ENCODE results near the gene ADAM21.
A peak's percentile ranks its signal among the peaks of the same experiment; 100 is the strongest.
"Not testable (repeated sequence)": the region's sequence is repeated elsewhere in the genome, so short reads cannot be mapped to it uniquely, and the experiment has no call there.

The ADAM21 gene

DNA sequence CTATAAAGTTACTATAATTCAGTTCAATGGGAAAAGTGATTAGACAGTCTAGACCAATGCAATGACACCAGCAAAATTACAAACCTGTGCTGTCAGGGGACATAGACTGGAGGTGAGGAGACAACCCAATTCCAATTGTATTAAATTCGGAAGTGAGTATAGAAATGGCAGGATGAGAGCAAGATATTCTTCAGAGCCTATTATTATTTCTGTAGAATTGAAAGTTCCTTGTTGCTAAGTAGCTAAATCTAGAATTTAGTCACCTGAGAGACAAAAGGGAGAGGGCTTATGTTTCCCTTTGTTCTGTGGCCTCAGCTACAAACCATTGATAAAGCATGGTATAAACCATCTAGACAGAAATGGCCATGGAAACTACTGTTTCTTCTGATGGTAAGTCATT lies at the start of gene ADAM21:
TSS of gene ADAM21 (plus strand) at position 301 of the 400 bp plus-strand sequence. CDS start 5,326 bp downstream, outside the sequence.
- no peak for DNase-seq

DNA sequence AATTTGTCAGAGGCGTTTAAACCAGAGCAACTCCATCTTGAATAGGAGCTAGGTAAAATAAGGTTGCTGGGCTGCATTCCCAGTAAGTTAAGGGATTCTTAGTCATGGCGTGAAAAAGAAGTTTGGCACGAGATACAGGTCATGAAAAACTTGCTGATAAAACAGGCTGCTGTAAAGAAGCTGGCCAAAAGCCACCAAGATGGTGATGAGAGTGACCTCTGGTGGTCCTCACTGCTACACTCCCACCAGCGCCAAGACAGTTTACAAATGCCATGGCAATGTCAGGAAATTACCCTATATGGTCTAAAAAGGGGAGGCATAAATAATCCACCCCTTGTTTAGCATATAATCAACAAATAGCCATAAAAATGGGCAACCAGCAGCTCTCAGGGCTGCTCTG lies 48.6 kb upstream of the ADAM21 start:
- not testable (repeated sequence) for DNase-seq

DNA sequence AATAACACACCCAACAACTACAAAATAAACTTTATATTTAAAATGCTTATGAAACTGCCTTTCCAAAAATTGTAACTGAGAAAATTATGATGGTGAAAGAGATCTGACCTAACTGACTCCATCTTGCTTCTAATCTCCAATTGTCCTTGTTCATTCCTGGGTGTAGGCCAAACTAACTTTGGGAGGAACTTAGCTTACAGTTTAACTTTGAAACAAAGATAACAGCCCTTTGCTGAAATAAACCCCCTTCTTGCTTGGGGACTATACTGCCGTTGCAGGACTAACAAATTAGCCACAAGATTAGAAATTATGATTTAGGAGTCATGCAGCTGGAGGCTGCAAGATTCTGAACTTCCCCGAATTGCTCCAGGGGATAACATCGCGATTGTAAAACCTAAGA lies 45.8 kb upstream of the ADAM21 start:
- not testable (repeated sequence) for DNase-seq

DNA sequence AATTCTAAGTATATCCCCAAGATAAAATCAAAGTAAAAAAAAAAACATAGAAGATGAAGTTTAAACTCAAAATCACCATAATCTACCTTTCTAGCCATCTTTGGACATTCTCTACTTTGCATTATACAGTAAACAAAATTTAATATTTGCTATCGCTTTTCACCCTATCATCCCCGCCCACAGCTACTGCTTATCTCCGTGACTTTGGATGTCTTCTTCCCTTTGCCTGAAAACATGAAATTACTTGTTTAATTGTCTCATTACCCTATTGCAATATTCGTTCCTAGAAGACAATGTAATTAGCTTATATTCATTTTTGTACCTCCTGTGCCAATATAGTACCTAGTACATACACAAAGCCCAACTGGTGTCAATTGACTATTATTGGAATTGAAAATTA lies 44.4 kb upstream of the ADAM21 start:
- DNase-seq: no peak

DNA sequence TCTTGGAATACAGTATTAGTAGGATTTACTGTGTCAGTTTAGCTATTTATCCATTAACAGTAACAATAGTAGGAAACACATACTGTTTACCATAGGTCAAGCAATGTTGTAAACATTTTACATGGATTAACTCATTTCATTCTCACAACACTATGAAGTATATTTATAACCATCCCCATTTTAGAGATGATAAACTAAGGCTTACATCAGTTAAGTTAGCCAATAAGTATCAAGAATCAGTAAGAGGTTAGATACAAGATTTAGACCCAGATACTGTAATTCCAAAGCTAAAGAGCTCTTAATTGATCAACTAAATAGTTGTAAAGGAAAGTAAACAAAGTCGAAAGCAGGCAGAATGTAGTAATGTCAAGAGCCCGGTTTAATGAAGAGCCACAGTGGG lies 36.2 kb upstream of the ADAM21 start:
- no peak for DNase-seq

DNA sequence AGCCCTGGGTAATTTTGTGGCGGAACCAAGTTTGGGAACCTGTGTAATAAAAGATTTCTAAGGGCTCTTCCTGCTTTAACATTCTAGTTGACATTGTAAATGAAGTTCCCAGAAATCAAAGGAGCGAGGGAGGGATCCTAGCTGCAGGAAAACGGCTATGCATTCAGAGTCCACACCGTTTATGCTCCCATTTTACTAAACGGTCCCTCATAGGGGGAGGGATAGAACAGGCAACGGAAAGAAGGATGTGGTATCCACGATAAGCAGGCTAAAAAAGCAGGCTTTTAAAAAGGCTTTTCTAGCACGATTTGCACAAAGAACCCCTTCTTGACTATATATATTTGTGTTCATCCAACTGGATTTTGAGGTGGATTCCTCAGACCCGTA lies 35.6 kb upstream of the ADAM21 start:
- no peak for DNase-seq

DNA sequence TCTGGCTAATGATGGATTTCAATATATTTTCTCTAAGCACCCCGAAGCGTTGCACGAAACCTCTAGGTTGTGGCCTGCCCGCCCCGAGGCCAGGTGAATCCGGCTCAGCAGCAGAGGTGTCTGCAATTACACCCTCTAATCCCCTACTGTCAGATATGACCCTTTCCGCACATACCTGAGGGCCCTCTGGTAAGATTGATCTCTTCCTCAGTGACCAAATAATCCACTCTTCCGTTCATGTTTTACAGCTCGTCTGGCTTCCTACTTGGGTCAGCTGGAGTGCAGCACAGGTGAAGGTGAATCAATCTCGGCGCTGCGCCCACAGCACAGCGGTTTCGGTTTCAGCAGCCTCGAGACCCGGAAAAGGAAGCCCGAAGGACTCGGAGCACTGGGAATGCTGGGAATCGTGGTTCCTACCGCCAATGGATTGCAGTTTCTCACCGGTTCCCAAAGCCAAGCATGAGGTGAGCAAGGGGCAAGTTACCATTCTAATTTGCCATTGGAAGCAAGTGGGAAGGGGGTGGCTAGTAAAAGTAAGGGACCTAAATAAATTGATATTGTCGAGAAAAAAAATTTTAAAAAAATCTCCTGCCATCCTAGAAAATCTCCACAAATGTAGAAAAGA lies 35.1 kb upstream of the ADAM21 start, which contains the start of gene SYNJ2BP:
TSS of gene SYNJ2BP (minus strand) at position 366 of the 625 bp plus-strand sequence. CDS start at position 239, 127 bp downstream.
- peak; percentile 53 for DNase-seq

DNA sequence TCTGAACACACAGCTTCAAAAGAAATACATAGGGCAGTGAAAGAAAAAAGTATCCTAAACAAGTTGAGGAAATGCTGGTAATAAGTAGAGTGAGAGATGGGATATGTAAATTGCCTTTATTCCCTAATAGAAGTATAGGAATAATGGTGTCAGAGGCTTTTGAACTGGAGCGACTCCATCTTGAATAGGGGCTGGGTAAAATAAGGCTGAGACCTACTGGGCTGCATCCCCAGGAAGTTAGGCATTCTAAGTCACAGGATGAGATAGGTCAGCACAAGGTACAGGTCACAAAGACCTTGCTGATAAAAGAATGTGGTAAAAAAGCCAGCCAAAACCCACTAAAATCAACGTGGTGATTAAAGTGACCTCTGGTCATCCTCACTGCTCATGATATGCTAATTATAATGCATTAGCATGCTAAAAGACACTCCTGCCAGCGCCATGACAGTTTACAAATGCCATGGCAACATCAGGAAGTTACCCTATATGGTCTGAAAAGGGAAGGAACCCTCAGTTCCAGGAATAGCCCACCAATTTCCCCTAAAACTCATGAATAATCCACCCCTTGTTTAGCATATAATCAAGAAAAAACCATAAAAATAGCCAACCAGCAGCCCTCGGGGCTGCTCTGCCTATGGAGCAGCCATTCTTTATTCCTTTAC lies 32.6 kb upstream of the ADAM21 start:
- DNase-seq: not testable (repeated sequence)

DNA sequence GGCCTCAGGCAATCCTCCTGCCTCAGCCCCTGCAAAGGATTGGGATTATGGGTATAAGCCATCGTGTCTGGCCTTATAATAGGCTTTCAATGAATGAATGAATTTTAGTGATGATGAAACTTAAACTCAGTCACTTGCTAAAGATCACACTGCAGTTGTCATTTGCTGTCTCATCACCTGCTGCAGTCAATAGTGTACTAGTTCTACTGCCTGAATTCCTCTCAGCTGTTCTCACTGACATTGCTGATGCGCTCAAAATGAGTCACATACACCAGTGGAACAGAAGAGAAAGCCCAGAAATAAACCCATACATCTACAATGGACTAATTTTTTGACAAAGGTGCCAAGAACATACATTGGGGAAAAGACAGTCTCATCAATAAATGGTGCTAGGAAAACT lies 29.4 kb upstream of the ADAM21 start:
- DNase-seq: no peak

DNA sequence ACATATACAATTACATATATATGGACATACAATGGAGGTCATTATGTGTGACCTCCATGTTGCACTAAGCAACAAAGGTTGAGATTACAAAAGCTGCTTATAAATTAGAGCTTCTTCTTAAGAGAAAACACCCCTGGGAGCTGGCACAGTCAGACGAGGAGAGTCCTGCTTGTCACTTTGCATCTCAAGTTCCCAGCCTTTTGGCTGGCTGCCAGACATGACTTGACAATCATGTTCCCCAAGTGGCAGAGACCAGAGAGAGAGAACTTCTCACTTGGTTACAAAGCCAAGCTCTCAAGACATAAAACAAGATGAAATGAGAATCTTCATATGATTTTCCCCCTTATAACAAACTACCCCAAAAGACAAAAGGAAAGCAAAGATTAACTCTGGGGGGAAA lies 26.6 kb upstream of the ADAM21 start:
- no peak for DNase-seq

DNA sequence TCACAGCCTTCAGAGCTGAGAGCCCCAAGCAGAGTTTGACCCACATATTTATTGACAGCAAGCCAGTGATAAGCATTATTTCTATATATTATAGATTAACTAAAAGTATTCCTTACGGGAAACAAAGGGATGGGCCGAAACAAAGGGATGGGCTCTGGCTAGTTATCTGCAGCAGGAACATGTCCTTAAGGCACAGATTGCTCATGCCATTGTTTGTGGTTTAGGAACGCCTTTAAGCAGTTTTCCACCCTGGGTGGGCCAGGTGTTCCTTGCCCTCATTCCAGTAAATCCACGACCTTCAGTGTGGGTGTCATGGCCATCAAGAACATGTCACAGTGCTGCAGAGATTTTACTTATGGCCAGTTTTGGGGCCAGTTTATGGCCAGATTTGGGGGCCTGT lies 25.4 kb upstream of the ADAM21 start:
- DNase-seq: not testable (repeated sequence)

DNA sequence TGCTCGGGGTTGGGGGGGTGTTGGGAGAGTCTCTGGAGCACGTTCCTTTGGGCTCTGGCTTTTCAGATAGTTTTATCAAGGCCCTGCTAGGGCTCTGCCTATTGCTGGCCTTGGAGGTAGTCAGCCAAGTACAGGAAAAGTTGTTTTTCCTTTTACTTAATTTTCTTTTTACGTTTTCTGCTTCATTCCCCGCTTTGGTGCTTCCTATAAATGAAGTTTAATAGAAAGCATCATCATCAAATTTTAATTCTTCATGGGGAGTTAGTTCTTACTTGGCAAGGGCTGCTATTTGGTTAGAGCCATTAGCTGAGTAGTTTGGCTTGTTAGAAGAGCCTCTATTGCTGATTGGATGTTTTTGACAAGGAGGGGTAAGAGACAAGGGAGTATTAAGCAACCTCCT lies 15.1 kb upstream of the ADAM21 start:
- no peak for DNase-seq

DNA sequence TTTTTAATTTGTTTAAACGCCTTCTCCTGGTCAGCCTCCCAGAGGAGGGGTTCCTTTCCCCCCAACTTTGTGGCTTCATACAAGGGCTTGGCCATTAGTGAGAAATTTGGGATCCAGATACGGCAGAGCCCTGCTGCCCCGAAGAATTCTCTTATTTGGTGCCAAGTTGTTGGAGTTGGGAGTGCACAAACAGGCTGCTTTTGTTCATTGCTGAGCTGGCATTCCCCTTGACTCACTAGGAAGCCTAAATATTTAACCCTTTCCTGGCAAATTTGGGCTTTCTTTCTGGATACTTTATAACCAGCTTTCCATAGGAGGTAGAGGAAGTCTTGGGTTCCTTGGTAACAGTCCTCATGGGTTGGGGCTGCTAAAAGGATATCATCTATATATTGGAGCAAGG lies 10.3 kb upstream of the ADAM21 start:
- no peak for DNase-seq

DNA sequence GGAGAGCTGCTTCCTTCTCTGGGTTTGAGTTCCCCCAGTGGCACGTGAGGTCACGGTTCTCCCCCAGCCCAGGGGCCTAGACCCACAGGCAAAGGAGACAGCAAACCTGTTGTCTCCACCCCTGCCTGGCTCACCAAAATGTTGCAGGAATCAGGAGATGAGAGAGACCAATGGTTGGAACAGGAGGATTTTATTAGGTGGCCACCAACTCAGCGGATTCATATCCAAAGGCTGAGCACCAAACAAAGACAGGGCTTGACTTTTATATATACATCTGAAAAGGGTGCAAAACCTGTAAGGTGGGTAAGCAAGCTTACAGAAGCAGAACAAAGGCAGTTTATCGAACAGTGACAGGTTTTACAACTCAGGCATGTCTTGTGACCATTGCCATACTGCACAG lies 9.2 kb upstream of the ADAM21 start:
- DNase-seq: no peak

DNA sequence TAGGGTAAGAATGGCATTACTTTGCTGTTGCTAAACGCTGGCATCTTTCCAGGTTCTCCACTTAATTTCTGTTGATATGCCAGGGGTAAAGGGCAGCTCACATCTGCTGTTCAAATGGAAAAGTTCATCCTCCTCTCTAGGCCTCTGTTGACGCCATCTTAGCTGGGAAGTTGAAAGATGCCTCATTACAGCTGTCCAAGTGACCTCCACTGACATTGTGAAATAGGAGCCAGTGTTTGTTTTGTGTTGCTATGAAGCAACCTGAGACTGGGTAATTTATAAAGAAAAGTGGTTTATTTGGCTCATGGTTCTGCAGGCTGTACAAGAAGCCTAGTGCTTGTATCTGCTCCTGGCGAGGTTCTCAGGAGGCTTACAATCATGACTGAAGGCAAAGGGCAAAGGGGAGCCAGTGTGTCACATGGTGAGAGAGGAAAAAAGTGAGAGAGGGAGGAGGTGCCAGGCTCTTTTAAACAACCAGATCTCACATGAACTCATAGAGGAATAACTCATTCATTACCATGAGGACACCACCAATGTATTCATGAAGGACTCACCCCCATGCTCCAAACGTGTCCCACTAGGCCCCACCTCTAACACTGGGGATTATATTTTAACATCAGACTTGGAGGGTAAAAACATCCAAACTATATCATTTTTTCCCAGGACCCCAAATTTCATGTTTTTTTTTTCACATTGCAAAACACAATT lies 3.2 kb upstream of the ADAM21 start:
- DNase-seq: no peak

DNA sequence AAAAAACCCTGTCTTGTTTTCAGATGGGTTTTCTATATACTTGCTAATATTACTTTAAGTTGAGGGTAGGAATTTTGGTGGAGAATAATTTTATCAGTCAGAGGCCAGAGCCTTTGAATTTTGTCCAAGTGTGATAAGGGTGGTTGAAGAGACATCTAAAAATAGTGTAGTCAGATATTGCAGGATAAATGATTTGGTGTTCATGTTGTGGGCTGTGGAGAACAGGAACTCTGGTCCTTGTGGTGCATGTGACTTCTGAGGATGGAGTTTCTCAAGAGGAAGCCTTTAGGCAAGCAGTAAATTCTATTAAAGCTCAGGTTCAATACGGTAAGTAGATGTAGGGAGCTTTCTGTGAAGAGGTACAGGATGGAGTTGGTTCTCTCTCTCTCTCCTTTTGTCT lies 2.8 kb downstream of the ADAM21 start:
- DNase-seq: no peak

DNA sequence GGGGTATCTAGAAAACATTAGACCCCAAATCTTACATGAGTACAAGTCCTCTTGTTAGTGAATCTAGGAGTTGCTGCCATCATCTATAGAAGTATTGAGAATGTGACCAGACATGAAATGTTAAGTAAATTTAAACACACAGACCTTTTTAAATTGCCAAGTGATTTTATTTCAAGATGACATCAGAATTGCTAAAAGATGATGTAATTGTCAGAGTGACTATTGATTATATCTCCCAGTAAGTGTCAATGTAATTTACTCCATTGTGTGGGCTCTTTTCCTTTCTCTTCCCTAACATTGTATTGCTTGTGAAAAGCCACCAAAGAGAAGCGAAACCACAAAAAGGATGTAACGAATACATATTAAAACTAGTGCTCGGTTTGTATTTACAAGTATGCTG lies 16.8 kb downstream of the ADAM21 start:
- no peak for DNase-seq

DNA sequence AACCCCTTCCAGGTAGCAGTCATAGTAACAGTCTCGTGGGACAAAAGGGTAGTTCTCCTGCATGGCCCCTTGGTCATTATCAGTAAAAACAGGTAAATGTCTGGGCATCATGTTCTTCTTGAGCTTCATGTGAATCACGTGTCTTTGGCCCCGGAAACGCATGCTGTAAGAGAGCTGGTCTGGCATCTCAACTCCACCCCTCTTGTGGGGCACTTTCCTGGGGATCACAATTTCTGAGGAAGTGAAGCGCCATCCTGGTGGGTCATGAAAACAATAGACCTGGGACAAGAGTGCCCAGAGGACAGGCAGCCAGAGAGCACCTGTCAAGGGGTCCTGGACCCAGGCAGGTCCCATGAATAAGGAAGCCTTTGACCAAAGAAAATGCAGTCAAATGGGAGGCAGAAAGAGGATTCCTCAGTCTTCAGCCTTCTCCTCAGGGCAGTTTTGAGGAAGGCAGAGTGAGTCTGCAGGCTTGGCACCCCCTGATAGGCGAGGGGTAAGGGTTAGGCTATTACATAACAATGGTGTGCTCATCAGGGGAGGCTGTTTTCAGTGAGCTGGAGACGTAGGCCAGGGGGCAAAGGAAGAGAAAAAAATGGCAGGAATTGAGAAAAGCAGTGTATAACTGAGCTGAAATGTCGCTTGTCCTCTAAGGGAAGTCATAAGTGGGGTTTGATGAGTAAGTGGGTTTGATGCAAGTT lies 19.0 kb downstream of the ADAM21 start:
- not testable (repeated sequence) for DNase-seq

DNA sequence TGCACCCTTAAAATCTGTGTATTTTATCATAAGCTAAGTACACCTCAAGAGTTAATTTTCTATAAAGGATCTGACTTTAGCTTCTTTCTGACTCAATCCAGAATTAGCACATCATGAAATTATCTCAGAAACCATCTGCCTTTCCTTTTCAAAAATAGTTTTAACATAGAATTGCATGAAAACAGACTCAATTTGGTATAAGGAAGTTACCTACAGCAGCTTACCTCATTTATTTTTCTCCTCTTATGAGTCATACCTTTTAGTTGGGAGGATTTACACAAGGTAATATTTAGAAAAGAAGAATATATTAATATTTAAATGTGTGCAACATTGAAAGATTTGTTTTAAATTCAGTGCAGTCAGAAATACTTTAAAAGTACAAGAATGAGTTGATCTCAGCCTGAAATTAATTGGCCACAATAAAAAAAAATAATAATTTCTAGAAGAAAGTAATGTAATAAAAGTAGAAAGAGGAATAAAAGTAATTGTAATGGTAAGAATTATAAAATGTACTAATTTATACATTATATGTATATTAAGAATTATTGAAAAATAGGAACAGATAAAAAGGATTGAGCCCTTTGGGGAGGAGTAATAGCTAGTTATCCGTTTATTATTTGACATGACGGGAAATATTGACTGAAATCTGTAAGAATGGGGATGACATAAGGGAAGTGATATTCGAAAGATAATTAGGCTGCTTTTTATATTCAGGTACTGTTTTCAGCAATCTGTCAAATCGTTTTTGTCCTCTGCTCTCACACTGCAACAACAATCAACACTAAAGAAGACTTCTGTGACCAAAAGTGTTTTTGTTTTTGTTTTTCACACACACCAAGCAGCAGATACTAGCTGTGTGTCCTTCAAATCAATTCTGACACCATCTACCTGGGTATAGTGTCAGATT lies 20.5 kb downstream of the ADAM21 start:
- DNase-seq: no peak

DNA sequence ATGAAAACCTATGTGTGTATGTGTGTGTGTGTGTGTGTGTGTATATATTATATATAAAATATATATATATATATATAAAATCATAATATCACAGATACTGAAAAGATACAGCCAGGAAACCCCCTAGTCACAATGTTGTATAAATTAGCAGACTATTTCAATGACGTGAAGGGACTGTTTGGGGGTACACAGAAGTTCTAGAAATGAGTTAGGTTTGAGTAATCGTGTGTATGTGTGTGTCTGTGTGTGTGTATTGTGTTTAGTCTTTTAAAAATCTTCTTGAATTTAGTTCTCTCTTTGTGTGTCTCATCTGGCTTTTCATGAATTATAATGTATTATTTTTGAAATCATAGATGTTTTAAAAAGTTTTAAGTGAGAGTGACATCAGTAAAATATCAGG lies 21.9 kb downstream of the ADAM21 start:
- no peak for DNase-seq

DNA sequence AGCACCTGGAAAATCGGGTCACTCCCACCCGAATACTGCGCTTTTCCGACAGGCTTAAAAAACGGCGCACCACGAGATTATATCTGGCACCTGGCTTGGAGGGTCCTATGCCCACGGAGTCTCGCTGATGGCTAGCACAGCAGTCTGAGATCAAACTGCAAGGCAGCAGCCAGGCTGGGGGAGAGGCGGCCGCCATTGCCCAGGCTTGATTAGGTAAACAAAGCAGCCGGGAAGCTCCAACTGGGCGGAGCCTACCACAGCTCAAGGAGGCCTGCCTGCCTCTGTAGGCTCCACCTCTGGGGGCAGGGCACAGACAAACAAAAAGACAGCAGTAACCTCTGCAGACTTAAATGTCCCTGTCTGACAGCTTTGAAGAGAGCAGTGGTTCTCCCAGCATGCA lies 23.5 kb downstream of the ADAM21 start:
- not testable (repeated sequence) for DNase-seq

DNA sequence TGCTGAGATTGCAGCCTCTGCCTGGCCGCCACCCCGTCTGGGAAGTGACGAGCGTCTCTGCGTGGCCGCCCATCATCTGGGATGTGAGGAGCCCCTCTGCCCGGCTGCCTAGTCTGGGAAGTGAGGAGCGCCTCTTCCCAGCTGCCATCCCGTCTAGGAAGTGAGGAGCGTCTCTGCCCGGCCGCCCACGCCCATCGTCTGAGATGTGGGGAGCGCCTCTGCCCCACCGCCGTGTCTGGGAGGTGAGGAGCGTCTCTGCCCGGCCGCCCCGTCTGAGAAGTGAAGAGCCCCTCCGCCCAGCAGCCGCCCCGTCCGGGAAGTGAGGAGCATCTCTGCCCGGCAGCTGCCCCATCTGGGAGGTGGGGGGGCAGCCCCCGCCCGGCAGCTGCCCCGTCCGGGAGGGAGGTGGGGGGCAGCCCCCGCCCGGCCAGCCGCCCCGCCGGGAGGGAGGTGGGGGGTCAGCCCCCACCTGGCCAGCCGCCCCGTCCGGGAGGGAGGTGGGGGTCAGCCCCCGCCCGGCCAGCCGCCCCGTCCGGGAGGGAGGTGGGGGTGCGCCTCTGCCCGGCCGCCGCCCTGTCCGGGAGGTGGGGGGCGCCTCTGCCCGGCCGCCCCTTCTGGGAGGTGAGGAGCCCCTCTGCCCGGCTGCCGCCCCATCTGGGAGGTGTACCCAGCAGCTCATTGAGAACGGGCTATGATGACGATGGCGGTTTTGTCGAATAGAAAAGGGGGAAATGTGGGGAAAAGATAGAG lies 25.6 kb downstream of the ADAM21 start:
- DNase-seq: not testable (repeated sequence)

Measured in activated CD4-positive, alpha-beta T cell treated with anti-CD3 and anti-CD28 coated beads, Interleukin-2, amount 50 U/mL, for 4 hours (primary cell).